OCI-M2 (cell line): Measurements from ENCODE around the gene ID3.

Experiments used
- DNase-seq: peaks from one replicate; lab custom pipeline; 2025; ENCODE audit not compliant: unreplicated experiment; lab: John Stamatoyannopoulos, UW

The ID3 gene

DNA sequence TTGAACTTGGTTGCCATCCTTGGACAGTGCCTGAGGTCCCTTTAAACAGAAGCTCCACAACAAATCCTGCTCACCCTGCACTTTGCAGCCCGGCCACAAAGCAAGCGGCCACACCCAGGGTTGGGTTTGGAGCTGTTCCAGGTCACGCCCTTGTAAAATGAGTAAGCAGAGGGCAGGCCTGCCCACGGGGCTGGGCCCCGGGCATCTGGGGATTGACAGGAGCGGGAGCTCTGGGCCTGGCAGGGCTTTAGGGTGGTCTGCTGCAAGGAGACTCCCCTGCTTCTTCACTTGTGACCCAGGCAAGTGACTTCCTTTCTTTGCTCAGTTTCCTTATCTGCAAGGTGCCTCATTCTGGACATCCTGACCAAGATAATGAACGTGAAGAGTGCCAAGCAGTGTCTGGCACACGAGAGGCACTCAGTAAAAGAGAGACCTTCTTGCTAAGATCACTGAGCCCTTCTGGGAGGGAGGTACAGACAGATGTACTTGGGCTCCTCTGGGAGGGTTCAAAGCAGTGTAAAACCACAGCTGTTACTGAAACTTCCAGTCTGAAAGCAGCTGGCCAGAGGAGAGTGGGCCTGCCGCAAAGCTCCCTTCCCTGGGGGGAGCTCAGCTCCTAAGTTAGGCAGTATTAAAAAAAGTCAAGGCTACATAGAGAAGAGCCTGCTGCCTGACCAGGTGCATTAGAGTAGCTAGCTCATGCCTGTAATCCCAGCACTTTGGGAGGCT is 30.9 kb downstream of the ID3 start:
- no peak for DNase-seq

DNA sequence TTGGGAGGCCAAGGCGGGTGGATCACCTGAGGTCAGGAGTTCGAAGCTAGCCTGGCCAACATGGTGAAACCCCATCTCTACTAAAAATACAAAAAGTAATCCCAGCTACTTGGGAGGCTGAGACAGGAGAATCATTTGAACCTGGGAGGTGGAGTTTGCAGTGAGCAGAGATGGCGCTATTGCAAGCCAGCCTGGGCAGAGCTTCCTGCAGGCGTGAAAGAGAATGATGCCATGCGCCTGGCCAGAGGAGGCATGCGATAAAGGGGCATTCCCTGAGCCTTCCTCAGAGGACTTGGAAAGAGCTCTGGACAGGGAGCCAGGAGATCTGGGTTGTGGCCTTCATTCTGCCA is 31.4 kb downstream of the ID3 start:
- DNase-seq: no peak

- no peak for DNase-seq
Measured at GRCh38 chr1:23527366-23527765, 31.9 kb downstream of the ID3 start.

DNA sequence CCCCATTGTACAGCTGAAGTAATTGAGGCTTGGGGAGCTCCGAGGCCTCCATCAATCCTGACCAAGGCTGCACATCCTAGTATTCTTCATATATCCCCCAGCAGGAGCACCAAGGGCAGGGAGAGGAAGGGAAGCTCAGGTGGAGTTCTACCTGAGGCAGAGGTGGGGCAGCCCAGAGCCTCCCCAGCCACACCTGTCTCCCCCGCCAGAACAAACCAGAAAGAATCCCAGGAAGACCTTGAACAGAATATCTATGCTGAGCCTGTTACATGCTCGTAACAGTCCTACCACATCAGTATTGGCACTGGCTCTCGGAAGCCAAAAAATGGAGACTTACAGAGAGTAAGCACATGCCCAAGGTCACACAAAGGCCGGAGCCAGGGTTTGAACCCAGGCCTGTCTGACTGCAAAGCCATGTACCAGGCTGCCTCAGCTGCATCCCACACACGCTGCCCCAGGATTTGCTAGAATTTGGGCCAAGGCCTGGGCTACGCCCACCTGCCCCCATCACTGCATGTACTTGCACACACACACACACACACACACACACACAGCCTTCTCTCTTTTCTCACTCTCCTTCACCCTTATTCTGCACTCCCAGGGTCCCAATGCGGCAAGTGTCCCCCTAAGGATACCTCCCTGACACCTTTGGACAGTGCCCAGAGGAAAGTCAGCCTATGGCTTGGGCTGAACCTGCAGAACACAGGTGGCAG is 32.8 kb downstream of the ID3 start:
- no peak for DNase-seq

GRCh38 chr1:23525558-23526250 is 33.6 kb downstream of the ID3 start:
- no peak for DNase-seq

DNA sequence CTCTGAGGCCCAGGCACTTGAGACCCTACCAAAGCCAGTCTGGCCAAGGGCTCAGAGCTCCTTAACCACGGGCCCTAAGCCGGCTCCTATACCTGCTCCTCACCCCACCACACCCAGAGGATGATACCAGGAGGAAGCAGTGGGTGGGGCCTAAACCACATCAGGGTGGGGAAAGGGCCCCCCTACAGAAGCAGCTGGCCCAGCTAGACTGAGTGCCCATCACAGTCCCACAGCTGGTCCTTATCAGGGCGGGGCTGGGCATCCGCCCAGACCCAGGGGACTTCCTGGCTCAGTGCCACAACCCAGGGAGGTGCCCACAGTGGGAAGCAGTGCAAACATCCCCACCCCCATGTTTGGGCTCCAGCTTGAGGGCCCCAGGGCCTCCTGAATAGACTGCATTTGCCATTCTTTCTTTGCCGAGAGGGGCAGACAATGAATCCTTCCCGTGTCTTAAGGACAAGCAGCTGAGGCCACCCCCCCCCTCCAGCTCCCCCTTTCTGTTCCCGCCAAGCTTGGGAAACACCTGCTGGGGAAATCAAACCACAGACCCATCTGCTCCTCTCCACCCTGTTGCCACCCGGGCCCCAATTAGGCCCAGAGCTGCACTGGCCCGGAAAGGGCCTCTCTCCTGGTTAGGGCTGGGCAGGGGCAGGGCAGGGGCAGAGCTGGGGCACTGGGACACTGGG is 34.4 kb downstream of the ID3 start:
- DNase-seq: no peak

GRCh38 chr1:23524163-23524562 is 35.1 kb downstream of the ID3 start:
- DNase-seq: no peak

DNA sequence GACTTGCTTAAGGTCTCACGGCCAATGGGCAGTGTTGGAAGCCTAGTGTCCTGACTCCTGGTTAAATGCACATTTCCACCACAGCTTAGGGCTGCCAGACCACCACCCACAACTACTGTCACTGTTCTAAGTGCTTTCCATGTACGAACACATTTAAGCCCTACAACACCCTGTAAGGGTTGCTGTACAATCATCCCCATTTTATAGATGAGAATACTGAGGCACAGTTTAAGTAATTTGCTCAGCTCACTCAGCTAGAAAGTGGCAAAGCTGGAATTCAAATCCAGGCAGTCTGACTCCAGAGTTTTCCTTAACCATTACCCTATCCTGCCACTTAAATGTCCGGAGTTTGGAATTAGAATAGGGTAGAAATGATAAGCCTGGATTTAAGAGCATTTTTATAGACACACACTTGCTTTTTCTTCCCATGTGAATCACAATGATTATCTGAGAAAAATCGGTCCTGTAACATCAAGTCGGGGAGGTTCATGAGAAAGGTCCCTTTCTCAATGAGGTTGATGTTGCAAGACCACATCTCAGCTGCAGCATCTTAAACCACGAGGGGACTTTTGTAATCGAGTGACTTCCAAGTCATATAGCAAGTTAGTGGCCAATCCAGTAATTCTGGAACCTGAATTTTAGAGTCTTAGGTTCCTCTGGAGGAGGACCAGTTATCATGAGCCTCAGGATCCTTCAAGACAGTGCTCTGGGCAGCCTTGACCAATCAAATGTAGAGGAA is 36.9 kb downstream of the ID3 start:
- no peak for DNase-seq

- no peak for DNase-seq
Measured at GRCh38 chr1:23521588-23521987, 37.7 kb downstream of the ID3 start.

DNA sequence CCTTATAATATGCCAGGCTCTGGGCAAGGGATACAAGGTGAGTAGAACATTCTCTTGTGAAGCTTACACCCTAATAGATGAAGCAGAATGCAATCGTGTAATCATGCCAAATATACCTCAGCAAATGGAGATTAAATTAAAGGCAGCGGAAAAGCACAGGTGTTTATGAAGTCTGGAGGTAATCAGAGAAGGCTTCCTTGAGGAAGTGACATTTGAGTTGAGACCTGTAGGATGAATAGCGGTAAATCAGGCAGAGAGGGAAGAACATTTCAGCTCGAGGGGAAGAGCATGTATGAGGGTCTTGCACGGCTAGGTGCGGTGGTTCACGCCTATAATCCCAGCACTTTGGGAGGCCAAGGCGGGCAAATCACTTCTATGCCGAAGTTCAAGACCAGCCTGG is 41.7 kb downstream of the ID3 start:
- DNase-seq: no peak

DNA sequence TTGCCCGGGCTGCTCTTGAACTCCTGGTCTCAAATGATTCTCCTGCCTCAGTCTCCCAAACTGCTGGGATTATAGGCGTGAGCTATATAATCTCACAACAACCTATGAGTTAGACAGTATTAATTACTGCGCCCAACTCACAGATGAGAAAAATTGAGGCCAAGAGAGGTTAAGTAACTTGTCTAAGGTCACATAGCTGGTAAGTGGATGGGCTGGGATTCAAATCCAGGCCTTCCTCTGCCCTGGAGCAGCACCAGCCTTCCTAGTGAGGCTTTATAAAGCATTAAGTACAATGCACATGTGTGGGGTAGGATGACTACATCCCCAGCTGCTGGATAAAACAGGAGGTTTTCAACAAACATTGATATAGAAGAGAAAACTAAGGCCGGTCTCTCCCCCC is 43.4 kb downstream of the ID3 start:
- DNase-seq: no peak

DNA sequence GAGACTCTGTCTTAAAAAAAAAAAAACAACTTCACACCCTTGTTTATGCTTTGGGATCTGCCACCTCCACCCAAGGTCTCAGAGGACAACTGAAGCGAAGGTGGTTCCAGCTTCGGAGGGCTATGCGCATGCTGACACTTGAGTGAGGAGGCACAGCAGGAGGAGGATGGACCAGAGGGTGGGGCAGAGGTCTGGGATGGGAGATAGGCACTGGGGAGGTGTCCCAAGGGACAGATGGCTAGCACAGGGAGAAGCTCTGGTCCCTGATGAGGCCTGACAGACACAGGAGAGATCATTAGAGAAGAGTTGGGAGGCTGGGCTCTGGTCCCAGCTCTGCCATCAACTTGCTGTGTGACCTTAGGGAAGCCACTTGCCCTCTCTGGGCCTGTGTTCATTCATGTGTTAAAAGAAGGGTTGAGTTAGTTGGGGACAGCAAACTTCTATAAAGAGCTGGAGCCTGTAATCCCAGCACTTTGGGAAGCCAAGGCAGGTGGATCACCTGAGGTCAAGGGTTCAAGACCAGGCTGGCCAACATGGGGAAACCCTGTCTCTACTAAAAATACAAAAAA is 45.1 kb downstream of the ID3 start:
- no peak for DNase-seq

DNA sequence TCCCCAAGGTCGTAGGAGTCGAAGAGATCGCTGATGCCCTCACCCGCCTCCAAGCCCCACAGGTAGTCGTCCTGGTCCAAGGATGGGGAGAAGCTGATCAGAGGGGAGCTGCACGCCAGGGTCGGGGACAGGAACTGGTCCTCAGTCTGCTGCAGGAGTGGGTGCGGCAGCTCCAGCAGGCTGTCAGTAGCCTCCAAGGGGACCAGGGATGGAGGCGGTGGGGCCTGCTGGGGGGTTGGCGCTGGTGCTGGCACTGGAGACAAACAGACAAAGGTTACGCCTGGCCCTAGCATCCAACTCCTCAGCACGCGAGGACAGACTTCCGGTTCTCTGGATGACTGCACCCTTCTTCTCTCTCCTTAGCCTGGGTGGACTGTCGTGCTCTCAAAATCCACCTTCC is 49.4 kb downstream of the ID3 start:
- DNase-seq: no peak
